D721Med (cell line): ENCODE measurements around the gene NSD1.
A peak's percentile ranks its signal among the peaks of the same experiment; 100 is the strongest.

Experiments used
- DNase-seq: peaks from one replicate; pipeline ENCODE4 v3.0.0; 2011; ENCODE audit warnings: low spot score; ENCODE audit not compliant: insufficient read length
- FAIRE-seq: peaks from 2 replicates; lab custom pipeline; 2011; peaks lifted over from hg19 to GRCh38; lab: Jason Lieb, UNC
- TF ChIP-seq, protein P1 (sequence below): IDR thresholded peaks from 2 replicates; pipeline ENCODE4 v1.5.1; 2012; ENCODE audit warnings: mild to moderate bottlenecking, control low read depth; ENCODE audit not compliant: insufficient read depth; ENCODE audit errors: missing control alignments

NSD1 gene

DNA sequence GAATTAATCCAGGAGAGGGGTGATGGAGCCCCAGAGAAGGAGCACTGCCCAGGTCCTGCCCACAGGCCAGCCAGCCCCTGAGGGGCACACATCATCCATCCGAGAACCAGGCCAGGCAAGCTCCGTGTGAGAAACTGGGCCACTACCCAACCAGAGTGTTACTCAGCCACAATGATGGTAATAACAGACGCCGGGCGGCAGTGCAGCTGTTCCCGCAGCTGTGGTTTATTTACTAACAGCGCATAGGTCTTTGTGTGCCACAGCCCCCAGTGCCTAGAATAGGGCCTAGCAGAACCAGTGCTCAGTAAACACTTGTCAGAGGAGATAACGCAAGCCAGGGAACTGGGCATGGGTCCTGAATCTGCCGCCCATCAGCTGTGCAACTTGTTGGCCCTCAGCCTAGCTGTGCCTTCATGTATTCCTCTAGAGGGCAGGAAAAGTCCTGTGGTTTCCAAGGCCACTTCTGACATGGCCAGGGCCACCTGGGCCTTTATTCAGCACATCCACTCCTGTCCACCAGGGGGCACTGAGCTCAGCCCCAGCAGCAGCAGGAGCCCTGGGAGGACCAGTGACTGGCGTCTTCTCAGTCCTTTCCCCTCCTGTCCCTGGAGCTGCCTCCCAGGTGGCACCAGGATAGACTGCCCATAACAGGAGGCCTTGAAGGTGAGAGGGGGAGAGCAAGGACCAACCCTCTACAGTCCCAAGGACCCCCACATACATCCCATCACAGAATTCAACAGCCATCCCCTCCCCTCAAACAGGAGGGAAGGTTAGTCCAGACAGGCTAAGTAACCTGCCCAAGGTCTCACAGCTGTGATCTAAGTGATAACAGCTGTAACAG is 176.0 kb downstream of the NSD1 start:
- peak; percentile 59 for DNase-seq
- TF ChIP-seq, protein P1, sequence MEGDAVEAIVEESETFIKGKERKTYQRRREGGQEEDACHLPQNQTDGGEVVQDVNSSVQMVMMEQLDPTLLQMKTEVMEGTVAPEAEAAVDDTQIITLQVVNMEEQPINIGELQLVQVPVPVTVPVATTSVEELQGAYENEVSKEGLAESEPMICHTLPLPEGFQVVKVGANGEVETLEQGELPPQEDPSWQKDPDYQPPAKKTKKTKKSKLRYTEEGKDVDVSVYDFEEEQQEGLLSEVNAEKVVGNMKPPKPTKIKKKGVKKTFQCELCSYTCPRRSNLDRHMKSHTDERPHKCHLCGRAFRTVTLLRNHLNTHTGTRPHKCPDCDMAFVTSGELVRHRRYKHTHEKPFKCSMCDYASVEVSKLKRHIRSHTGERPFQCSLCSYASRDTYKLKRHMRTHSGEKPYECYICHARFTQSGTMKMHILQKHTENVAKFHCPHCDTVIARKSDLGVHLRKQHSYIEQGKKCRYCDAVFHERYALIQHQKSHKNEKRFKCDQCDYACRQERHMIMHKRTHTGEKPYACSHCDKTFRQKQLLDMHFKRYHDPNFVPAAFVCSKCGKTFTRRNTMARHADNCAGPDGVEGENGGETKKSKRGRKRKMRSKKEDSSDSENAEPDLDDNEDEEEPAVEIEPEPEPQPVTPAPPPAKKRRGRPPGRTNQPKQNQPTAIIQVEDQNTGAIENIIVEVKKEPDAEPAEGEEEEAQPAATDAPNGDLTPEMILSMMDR, result peak; percentile 89

DNA sequence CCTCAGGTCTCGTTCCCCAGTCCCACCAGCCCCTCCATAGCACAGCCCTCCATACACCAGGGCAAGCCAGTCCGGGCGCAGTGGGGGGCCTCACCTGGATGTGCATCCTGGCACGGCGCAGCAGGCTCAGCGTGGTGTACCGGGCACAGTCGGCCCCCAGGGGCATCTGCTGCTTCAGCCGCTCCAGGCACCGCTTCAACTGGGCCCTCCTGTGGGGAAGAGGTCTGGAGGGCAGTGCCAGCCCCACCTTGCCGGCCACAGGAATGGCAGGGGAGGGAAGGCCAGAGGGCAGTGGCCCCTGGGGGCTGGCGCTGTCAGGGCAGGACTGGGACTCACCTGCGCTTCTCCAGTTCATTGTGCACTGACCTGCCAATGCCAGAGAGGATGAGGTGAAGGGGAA is 176.8 kb downstream of the NSD1 start:
- FAIRE-seq, result no peak
- TF ChIP-seq, protein P1, result no peak
- DNase-seq, result no peak

More for the DNA sequence above, 176.0 kb downstream of the NSD1 start:
- no peak for FAIRE-seq

DNA sequence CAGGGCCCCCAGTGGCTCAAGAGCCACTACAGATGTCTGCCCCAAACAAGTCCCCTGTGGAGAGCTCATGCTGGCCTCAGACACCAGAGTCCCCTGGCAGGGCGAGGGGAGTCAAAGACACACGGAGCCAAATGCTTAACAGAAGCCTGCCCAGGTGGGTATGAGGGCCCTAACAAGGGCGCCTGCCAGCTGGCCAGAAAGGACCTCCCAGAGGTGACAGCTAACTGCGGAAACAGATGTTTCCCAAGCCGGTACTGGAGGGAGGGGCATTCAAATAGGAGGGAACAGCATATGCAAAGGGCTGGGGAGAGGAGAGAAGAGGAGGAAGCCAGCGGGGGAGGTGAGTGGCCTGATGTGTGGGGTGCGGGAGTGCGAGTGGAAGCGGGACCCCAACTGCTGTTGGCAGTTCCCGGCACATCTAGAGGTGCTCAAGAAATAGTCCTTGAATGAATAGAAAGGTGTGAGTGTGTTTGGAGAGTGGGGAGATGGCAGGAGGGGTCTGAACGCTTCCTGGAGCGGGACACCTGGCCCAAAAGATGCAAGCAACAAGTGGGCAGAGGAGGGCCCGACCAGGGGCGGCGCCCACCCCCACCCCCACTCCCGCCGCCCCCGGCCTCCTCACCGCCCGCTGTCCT is 177.3 kb downstream of the NSD1 start:
- TF ChIP-seq, protein P1, result no peak
- FAIRE-seq (no peak), DNase-seq (no peak)

DNA sequence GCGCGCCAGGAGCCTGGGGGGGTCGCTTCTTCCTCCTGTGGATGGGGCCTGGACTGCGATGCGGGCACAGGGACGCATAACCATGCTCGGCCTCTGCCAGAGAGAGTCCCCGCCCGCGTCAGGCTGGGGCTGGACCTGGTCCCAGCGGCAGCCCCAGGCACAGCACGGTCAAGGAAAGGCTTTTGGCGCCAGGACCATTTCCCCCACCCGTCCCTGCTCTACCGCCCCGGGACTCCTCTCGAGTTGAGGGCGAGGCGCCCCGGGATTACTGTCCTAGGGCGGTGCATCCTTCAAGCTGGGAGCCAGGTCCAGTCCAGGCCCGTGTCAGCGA is 177.8 kb downstream of the NSD1 start:
- FAIRE-seq (no peak), DNase-seq (no peak)
- TF ChIP-seq, protein P1, result no peak

DNA sequence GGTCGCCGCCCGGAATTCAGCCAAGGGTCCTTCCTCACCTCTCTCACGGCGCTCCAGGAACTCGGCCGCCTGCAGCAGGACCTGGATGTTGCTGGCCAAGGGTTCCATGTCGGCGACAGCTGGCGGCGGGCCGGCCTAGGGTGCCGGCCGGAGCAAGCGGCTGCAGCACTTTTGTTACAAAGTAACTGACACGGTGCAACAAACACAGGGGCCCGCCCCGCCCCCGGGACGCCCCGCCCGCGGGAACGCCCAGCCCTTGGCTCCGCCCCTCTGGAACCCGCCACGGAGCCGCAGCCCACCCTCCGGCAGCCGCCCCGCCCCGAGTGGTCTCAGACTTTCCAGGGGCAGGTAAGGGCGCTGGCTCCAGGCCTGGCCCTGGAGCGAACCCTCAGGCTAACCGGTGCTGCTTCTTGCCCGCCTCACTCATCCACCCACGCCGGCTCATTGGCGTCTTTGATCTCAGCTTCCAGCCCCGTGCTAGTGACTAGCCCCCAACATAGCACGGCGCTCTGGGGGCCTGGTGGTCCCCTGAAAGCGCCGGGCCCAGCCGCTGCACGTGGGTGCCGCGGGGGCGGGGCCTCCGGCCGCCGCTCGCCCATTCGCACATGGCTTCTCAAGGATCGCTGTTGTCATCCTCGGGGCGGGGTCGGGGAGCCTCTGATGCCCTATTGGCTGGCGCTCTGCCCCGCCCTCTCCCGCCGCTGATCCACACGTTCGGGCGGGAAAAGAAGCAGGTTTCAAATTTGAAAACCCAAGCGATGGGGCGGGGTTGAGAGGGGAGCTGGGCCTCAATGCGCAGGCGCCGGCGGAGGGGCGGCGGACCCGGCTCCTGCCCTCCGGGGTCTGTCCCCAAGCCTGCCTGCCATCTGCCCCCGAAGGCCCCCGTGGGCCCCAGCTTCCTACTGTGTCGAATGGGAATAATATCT is 178.4 kb downstream of the NSD1 start, which contains the start of gene MXD3:
TSS of gene MXD3 (minus strand) at position 176 of the 926 bp plus-strand sequence. CDS start at position 108, 68 bp downstream.
- FAIRE-seq (no peak), DNase-seq (peak; percentile 91)
- TF ChIP-seq, protein P1, result no peak

DNA sequence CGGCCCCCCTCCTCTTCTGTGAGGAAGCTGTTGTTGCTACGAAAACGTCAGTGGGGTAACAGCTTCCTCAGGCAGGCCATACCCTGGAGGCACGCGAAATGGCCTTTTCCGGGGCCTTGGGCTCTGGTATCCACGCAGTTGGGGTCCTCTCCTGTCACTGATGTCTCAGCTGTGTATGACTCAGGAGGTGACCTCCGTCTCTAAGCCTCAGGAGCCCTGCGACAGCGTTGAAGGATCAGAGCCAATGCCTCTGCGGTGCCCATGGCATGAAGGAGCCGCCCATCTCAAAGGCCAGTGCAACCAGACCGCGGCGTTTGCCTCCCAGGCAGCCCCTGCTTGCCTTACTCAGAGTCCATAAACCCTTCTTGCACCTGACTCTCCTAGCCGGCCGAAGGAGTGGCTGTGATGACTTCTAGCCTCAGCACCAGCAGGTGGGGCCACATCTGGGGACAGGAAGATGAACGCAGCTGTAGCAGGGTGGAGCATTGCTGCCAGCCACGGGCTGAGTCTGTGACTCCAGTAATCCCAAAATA is 179.1 kb downstream of the NSD1 start:
- TF ChIP-seq, protein P1, result no peak
- no peak for DNase-seq
- FAIRE-seq, result no peak
